HCT116 (cell line): Measurements from ENCODE around the gene LILRA2.

Experiments used
- CEBPB ChIP-seq: IDR thresholded peaks from 2 replicates; pipeline ENCODE4 v1.6.1; 2012; ENCODE audit warnings: low read depth
- ELF1 ChIP-seq: IDR thresholded peaks from 2 replicates; pipeline ENCODE4 v1.6.1; 2012; ENCODE audit warnings: low read depth, borderline replicate concordance
- EZH2 ChIP-seq: fragments of 200-600 bp; sonication (generic); IDR thresholded peaks from 2 replicates; pipeline ENCODE4 v1.6.1; 2017; ENCODE audit warnings: antibody characterized with exemption, mixed run types
- FOSL1 ChIP-seq: IDR thresholded peaks from 2 replicates; pipeline ENCODE4 v1.6.1; 2012; ENCODE audit warnings: low read depth
- JUND ChIP-seq: IDR thresholded peaks from 2 replicates; pipeline ENCODE4 v1.6.1; 2012
- POLR2A ChIP-seq: IDR thresholded peaks from 2 replicates; pipeline ENCODE4 v1.7.0; 2011; ENCODE audit warnings: borderline replicate concordance; ENCODE audit not compliant: insufficient read depth, insufficient read length; ENCODE audit errors: extremely low read depth
- POLR2AphosphoS5 ChIP-seq: IDR thresholded peaks from 2 replicates; pipeline ENCODE4 v1.6.1; 2011; ENCODE audit warnings: mild to moderate bottlenecking, low read depth, low read length, moderate library complexity
- RAD21 ChIP-seq: IDR thresholded peaks from 2 replicates; pipeline ENCODE4 v1.6.1; 2012; ENCODE audit warnings: low read depth, mild to moderate bottlenecking
- YY1 ChIP-seq: IDR thresholded peaks from 2 replicates; pipeline ENCODE4 v1.6.1; 2011; ENCODE audit warnings: low read length, low read depth, moderate library complexity, mild to moderate bottlenecking; ENCODE audit not compliant: insufficient replicate concordance; ENCODE audit errors: extremely low read depth
- TF ChIP-seq, protein P1 (sequence below), 3 experiments: fragments of 200-600 bp in 1 of 3; sonication (generic) in 1 of 3; IDR thresholded peaks in 2 of 3; conservative IDR thresholded peaks in 1 of 3; 2 replicates each; pipeline ENCODE4 v1.5.1; 2012 to 2017; ENCODE audit warnings: low read depth in 2 of 3, low read length in 2 of 3, antibody characterized with exemption in 1 of 3, borderline replicate concordance in 1 of 3, control low read depth in 1 of 3, mild to moderate bottlenecking in 1 of 3, mixed read lengths in 1 of 3, mixed run types in 1 of 3, moderate library complexity in 1 of 3; ENCODE audit not compliant: insufficient read depth in 1 of 3
- TF ChIP-seq, protein P2 (sequence below): IDR thresholded peaks from 2 replicates; pipeline ENCODE4 v1.6.1; 2012; ENCODE audit warnings: low read depth

DNA sequence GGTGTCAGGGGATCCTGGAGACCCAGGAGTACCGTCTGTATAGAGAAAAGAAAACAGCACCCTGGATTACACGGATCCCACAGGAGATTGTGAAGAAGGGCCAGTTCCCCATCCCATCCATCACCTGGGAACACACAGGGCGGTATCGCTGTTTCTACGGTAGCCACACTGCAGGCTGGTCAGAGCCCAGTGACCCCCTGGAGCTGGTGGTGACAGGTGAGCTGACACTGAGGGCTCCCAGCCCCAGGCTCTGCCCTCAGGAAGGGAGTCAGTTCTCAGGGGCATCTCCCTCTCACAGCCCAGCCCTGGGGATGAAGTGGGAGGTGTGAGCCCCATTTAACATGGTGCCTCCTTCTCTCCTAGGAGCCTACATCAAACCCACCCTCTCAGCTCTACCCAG is 21.1 kb downstream of the LILRA2 start:
- TF ChIP-seq EZH2, result no peak
- TF ChIP-seq ELF1, result no peak
- no peak for TF ChIP-seq POLR2A
- TF ChIP-seq, protein P1, sequence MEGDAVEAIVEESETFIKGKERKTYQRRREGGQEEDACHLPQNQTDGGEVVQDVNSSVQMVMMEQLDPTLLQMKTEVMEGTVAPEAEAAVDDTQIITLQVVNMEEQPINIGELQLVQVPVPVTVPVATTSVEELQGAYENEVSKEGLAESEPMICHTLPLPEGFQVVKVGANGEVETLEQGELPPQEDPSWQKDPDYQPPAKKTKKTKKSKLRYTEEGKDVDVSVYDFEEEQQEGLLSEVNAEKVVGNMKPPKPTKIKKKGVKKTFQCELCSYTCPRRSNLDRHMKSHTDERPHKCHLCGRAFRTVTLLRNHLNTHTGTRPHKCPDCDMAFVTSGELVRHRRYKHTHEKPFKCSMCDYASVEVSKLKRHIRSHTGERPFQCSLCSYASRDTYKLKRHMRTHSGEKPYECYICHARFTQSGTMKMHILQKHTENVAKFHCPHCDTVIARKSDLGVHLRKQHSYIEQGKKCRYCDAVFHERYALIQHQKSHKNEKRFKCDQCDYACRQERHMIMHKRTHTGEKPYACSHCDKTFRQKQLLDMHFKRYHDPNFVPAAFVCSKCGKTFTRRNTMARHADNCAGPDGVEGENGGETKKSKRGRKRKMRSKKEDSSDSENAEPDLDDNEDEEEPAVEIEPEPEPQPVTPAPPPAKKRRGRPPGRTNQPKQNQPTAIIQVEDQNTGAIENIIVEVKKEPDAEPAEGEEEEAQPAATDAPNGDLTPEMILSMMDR (IDR thresholded peaks at IDR 0.05 in 2 of 3, conservative IDR thresholded peaks at IDR 0.05 in 1 of 3; ENCODE audit: borderline replicate concordance in 1 of 3, insufficient read depth in 1 of 3, low read depth in 2 of 3, low read length in 2 of 3), result no peak
- TF ChIP-seq, protein P2, sequence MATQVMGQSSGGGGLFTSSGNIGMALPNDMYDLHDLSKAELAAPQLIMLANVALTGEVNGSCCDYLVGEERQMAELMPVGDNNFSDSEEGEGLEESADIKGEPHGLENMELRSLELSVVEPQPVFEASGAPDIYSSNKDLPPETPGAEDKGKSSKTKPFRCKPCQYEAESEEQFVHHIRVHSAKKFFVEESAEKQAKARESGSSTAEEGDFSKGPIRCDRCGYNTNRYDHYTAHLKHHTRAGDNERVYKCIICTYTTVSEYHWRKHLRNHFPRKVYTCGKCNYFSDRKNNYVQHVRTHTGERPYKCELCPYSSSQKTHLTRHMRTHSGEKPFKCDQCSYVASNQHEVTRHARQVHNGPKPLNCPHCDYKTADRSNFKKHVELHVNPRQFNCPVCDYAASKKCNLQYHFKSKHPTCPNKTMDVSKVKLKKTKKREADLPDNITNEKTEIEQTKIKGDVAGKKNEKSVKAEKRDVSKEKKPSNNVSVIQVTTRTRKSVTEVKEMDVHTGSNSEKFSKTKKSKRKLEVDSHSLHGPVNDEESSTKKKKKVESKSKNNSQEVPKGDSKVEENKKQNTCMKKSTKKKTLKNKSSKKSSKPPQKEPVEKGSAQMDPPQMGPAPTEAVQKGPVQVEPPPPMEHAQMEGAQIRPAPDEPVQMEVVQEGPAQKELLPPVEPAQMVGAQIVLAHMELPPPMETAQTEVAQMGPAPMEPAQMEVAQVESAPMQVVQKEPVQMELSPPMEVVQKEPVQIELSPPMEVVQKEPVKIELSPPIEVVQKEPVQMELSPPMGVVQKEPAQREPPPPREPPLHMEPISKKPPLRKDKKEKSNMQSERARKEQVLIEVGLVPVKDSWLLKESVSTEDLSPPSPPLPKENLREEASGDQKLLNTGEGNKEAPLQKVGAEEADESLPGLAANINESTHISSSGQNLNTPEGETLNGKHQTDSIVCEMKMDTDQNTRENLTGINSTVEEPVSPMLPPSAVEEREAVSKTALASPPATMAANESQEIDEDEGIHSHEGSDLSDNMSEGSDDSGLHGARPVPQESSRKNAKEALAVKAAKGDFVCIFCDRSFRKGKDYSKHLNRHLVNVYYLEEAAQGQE, result no peak
- TF ChIP-seq RAD21, result no peak
- TF ChIP-seq YY1, result no peak
- no peak for TF ChIP-seq JUND
- no peak for TF ChIP-seq POLR2AphosphoS5
- TF ChIP-seq FOSL1, result no peak
- no peak for TF ChIP-seq CEBPB
